ENCODE results near the gene MATK. TPM values are rescaled to one million over a fixed set of nuclear protein-coding genes. Genes with fewer than 3 reads are reported as not detected.

MATK gene
- total RNA-seq, 1 experiment from 2014 or later, result 28.3 TPM

- TF ChIP-seq ZBTB21 (CRISPR knock-in tag; IDR thresholded peaks at IDR 0.05; ENCODE audit: borderline replicate concordance) (no peak), GTF2I (CRISPR knock-in tag; conservative IDR thresholded peaks at IDR 0.05) (no peak), HMGA2 (CRISPR knock-in tag; IDR thresholded peaks at IDR 0.05) (no peak), NFYB (CRISPR knock-in tag; conservative IDR thresholded peaks at IDR 0.05; ENCODE audit: low read depth) (no peak), CDX4 (CRISPR knock-in tag; IDR thresholded peaks at IDR 0.05; ENCODE audit: borderline replicate concordance) (no peak), SMAD3 (CRISPR knock-in tag; IDR thresholded peaks at IDR 0.05; ENCODE audit: borderline replicate concordance) (no peak), FOXK1 (CRISPR knock-in tag; IDR thresholded peaks at IDR 0.05) (no peak), PRDM15 (CRISPR knock-in tag; IDR thresholded peaks at IDR 0.05) (no peak)
- TF ChIP-seq, protein P1, sequence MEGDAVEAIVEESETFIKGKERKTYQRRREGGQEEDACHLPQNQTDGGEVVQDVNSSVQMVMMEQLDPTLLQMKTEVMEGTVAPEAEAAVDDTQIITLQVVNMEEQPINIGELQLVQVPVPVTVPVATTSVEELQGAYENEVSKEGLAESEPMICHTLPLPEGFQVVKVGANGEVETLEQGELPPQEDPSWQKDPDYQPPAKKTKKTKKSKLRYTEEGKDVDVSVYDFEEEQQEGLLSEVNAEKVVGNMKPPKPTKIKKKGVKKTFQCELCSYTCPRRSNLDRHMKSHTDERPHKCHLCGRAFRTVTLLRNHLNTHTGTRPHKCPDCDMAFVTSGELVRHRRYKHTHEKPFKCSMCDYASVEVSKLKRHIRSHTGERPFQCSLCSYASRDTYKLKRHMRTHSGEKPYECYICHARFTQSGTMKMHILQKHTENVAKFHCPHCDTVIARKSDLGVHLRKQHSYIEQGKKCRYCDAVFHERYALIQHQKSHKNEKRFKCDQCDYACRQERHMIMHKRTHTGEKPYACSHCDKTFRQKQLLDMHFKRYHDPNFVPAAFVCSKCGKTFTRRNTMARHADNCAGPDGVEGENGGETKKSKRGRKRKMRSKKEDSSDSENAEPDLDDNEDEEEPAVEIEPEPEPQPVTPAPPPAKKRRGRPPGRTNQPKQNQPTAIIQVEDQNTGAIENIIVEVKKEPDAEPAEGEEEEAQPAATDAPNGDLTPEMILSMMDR (IDR thresholded peaks at IDR 0.05), result no peak
Observed at GRCh38 chr19:3738477-3739220, 47.5 kb downstream of the MATK start (continued).

GRCh38 chr19:3737487-3738205 lies 48.5 kb downstream of the MATK start:
- Mint-ChIP-seq H3K27ac (no peak overlapping the region), H3K4me3 (no peak overlapping the region)
- TF ChIP-seq ETV6 (CRISPR knock-in tag; IDR thresholded peaks at IDR 0.05) (no peak), ZNF671 (CRISPR knock-in tag; IDR thresholded peaks at IDR 0.05) (no peak), ZNF416 (CRISPR knock-in tag; IDR thresholded peaks at IDR 0.05) (no peak), ATF6 (CRISPR knock-in tag; IDR thresholded peaks at IDR 0.05) (no peak), ZNF263 (CRISPR knock-in tag; IDR thresholded peaks at IDR 0.05; ENCODE audit: low read depth) (no peak), ZNF121 (CRISPR knock-in tag; IDR thresholded peaks at IDR 0.05) (no peak), CREM (CRISPR knock-in tag; IDR thresholded peaks at IDR 0.05) (no peak), NFATC4 (CRISPR knock-in tag; IDR thresholded peaks at IDR 0.05) (no peak), NFYB (CRISPR knock-in tag; conservative IDR thresholded peaks at IDR 0.05; ENCODE audit: low read depth) (no peak), PREB (CRISPR knock-in tag; IDR thresholded peaks at IDR 0.05; ENCODE audit: borderline replicate concordance) (no peak), CBFB (CRISPR knock-in tag; IDR thresholded peaks at IDR 0.05; ENCODE audit: low read depth) (no peak), MXD4 (CRISPR knock-in tag; IDR thresholded peaks at IDR 0.05; ENCODE audit: borderline replicate concordance) (no peak), ZNF317 (CRISPR knock-in tag; IDR thresholded peaks at IDR 0.05; ENCODE audit: borderline replicate concordance, low read depth) (no peak)
- TF ChIP-seq, protein P2, sequence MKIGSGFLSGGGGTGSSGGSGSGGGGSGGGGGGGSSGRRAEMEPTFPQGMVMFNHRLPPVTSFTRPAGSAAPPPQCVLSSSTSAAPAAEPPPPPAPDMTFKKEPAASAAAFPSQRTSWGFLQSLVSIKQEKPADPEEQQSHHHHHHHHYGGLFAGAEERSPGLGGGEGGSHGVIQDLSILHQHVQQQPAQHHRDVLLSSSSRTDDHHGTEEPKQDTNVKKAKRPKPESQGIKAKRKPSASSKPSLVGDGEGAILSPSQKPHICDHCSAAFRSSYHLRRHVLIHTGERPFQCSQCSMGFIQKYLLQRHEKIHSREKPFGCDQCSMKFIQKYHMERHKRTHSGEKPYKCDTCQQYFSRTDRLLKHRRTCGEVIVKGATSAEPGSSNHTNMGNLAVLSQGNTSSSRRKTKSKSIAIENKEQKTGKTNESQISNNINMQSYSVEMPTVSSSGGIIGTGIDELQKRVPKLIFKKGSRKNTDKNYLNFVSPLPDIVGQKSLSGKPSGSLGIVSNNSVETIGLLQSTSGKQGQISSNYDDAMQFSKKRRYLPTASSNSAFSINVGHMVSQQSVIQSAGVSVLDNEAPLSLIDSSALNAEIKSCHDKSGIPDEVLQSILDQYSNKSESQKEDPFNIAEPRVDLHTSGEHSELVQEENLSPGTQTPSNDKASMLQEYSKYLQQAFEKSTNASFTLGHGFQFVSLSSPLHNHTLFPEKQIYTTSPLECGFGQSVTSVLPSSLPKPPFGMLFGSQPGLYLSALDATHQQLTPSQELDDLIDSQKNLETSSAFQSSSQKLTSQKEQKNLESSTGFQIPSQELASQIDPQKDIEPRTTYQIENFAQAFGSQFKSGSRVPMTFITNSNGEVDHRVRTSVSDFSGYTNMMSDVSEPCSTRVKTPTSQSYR (CRISPR knock-in tag; IDR thresholded peaks at IDR 0.05), result no peak

More at GRCh38 chr19:3737487-3738205, 48.5 kb downstream of the MATK start:
- ATAC-seq (no peak), DNase-seq (ENCODE audit: low spot score) (no peak)
- no peaks in the 10 kb centered on the region for H3K27me3 Mint-ChIP-seq (ENCODE audit: low read depth)
- H3K9me3 Mint-ChIP-seq, result no peaks in the 10 kb centered on the region
- ChIA-PET CTCF (no interaction called here), POLR2A (no interaction called here)
- H3K4me1 Mint-ChIP-seq, result no peaks in the 10 kb centered on the region
- H3K36me3 Mint-ChIP-seq, result peaks cover 8% of the 10 kb centered on the region; the same call in 1 of the 2 replicates
